ENCODE data around the gene TSSC4.
A peak's percentile ranks its signal among the peaks of the same experiment; 100 is the strongest.

- no peak for TF ChIP-seq EZH2phosphoT487 (IDR thresholded peaks at IDR 0.05; ENCODE audit: borderline replicate concordance, low read depth, low read length)
- peak; percentile 94 for TF ChIP-seq CTCF (conservative IDR thresholded peaks at IDR 0.05; ENCODE audit: low read length)
These were observed 27.8 kb downstream of the TSSC4 start for GRCh38 chr11:2428322-2428795.

All from OCI-LY7 (cell line).